Subcutaneous adipose tissue (tissue), 4 donors: Measurements from ENCODE around the gene PABPC1L. TPM values are rescaled to one million over a fixed set of nuclear protein-coding genes. Genes with fewer than 3 reads are reported as not detected.

Source experiments
- total RNA-seq, 4 donors: library from RNA; depleted of rRNA; stranded (reverse); fragments of >200 nt; gene quantifications; one replicate each; pipeline ENCODE4 v1.1.0, GENCODE V29; 2016
- TF ChIP-seq, protein P1 (sequence below): fragments of 450-650 bp; IDR thresholded peaks from one replicate; pipeline ENCODE4 v1.5.1; 2016; ENCODE audit warnings: low read depth, mild to moderate bottlenecking, control low read depth, antibody characterized with exemption, moderate library complexity

The PABPC1L gene
- total RNA-seq, 4 donors from 2014 or later = 5.5 to 8.5 (median 6.9) TPM

DNA sequence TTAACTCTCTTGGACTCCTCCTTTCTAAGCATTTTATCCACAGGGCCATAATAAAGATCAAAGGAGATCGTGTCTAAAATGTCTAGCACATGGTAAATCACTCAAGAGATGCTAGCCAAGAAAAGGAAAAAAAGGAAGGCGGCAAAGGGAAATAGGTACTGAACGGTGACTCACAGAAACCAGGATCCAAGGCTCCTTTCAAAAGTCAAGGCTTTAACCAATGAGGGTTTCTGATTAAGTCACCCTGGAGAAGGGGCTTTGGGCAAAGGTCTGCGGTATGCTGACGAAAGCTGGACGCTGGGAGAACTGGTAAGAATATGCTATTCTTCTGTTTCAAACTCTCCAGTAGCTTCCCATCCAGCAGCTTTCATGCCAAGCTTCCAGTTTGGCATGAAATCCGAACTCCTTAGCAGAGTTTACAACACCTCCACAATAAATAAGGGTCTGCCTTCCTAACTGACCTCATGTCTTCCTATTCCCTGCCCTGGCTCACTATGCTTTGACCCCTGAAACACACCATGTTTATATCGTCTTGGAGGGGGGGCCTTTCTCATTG, 49.3 kb downstream of the PABPC1L start:
- TF ChIP-seq, protein P1, sequence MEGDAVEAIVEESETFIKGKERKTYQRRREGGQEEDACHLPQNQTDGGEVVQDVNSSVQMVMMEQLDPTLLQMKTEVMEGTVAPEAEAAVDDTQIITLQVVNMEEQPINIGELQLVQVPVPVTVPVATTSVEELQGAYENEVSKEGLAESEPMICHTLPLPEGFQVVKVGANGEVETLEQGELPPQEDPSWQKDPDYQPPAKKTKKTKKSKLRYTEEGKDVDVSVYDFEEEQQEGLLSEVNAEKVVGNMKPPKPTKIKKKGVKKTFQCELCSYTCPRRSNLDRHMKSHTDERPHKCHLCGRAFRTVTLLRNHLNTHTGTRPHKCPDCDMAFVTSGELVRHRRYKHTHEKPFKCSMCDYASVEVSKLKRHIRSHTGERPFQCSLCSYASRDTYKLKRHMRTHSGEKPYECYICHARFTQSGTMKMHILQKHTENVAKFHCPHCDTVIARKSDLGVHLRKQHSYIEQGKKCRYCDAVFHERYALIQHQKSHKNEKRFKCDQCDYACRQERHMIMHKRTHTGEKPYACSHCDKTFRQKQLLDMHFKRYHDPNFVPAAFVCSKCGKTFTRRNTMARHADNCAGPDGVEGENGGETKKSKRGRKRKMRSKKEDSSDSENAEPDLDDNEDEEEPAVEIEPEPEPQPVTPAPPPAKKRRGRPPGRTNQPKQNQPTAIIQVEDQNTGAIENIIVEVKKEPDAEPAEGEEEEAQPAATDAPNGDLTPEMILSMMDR = no peak

DNA sequence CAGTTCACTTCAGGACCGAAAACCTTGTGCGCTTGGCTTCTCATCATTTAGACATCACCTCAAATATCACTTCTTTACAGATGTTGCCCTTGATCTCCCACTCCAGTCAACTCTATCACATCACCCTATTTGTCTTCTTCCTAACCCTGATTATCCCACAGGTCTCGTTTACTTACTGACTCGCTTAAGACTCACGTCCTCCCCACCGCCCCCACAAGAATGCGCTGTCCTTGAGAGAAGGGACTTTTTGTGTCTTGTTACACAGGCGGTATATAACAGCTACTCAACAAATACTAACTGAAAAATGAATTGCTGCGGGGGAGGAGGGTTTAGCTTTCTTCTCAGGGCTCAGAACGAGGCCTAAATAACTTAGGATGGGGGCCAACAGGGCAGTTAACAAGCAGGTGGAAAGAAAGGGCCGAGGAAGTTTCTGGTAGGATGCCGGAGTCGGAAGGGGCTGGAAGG, 49.8 kb downstream of the PABPC1L start:
- TF ChIP-seq, protein P1 = no peak

DNA sequence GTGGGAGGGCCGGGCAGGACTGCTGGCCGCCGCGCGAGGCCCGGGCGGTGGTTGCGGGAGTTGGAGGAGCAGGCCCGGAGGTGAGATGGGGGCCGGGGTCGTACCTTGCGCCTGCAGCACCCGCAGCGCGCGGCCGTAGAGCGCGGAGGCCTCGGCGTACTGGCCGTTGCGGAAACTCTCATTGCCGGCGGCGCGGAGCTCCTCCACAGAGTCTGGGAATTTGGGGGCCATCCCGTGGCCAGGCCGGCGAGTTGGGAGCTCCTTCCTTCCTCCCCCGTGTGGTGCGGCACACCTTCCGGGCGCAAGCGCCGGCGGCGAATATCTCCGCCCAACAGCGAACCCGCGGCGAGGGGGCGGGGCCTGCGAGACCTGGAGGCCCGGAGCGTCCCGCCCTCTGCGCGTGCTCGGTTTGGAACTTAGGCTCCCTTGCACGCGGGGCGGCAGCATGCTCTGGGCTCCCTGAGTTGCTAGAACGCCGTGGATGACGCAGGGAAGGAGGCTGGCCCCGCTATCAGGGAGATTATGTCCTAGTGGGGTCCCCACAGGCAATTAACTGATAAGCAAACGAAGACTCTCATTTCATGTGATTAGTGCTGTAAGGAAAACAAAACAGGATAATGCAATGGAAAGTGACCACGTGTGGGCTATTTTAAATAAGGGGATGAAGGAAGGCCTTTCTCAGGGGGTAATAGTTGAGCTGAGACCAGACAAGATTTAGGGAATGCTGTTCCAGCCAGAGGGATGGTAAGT, 50.4 kb downstream of the PABPC1L start, which contains the start of gene TOMM34:
Gene TOMM34 (minus strand): TSS at position 295 of the 750 bp plus-strand sequence. CDS start 64 bp downstream, at position 231.
- TF ChIP-seq, protein P1 = no peak

DNA sequence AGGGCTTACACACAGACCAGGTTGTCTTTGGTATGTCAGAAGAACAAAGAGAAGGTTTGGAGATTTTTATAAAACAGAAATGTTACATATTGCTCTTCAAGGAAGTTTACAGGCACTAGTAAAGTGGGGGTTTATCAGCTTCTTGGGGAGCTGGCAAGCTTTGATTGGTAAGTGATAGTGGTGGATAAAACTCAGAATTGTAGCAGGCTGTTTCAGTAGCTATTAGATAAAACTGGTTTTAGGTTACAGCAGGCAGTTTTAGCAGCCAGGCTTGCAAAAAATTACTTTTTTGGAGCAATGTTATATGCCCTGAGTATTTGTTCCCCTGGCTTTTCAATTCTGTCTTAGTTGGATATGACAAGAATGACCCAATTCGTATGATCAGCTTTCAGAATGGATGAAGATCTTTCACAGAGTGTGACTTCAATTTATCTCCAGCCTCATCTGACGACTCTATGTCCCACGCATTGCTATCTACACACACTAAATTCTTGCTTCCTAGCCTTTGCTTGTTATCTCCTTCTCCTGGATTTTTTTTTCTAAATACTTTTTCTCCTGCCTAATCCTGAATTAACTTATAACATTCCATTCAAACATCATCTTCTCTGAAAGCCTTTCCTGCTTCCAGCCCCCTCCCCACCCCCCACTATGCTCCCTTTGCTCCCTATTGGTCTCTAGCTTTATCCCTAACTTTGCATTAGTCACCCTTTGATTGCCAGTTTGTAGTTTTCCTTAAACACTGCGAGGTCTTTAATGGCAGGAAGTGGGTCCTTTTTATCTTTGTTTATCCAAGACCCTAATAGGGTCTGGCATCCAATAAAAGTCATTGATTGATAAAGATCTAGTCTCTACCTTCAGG, 51.4 kb downstream of the PABPC1L start:
- TF ChIP-seq, protein P1 = no peak

- TF ChIP-seq, protein P1 = no peak
Measured at GRCh38 chr20:44961870-44962267, 52.0 kb downstream of the PABPC1L start.

GRCh38 chr20:44962483-44962882, 52.6 kb downstream of the PABPC1L start:
- TF ChIP-seq, protein P1 = no peak
